Heart left ventricle (tissue), 13 donors: ENCODE results near the gene TMEM271.

ENCODE experiments used
- CTCF ChIP-seq, 12 donors: fragments of 200-600 bp; sonication (generic) in 4 of 12; IDR thresholded peaks; one replicate each; pipeline versions ENCODE4 v1.5.0 to v1.8.0; 2018 to 2022; ENCODE audit warnings: antibody characterized with exemption in 12 of 12, mild to moderate bottlenecking in 5 of 12
- POLR2A ChIP-seq, 2 donors: fragments of 450-650 bp; IDR thresholded peaks; one replicate each; pipeline ENCODE4 v1.6.1; 2017; ENCODE audit warnings: antibody characterized with exemption in 2 of 2, mild to moderate bottlenecking in 2 of 2, moderate library complexity in 2 of 2
- donor health status: ischemic (EF 13 %, LVEDD 7.1; RV severe dilation, severe dysfunction).
- donor health status: DM: no; HTN: yes; CAD: no.
- donor health status: DM: no; HTN: no; CAD: no.
- donor health status: ischemic (EF 25% LVEDD 6.9; RV normal size, moderate dysfunction).
- donor health status: ischemic (EF 25% LVEDD 5.7; RV mildly dilated, moderate dysfunction).
- donor health status: ischemic (EF 35%, LVEDD 5.7; RV mildly dilated, moderate dysfunction).
- donor health status: nonischemic (EF 11% LVEDD 7.7; RV severe dilation, severe dysfunction).
- donor health status: DM: yes; HTN: yes; CAD: no.
- donor health status: PGD.
- donor health status: ischemic (EF 29% LVEDD 5.4; RV normal size, mild dysfunction).
- donor health status: nonischemic (EF 23%, LVEDD 6.1; RV moderate dilation, normal function).

GRCh38 chr4:528835-529234 lies 47.3 kb downstream of the TMEM271 start:
- TF ChIP-seq CTCF (IDR thresholded peaks at IDR 0.05) (no peak), POLR2A (IDR thresholded peaks at IDR 0.05) (no peak)
